SU-DHL-6 (cell line): ENCODE results near the gene TTYH3.

Source experiments
- CTCF ChIP-seq: fragments of 200-600 bp; sonication (generic); IDR thresholded peaks from one replicate; pipeline ENCODE4 v1.5.1; 2017; ENCODE audit warnings: antibody characterized with exemption, mild to moderate bottlenecking, low read length, moderate library complexity; ENCODE audit not compliant: insufficient read depth, poor library complexity, severe bottlenecking
- EZH2phosphoT487 ChIP-seq: fragments of 200-600 bp; sonication (generic), shearing (Covaris generic); conservative IDR thresholded peaks from 2 replicates; pipeline ENCODE4 v1.6.1; 2018; ENCODE audit warnings: mild to moderate bottlenecking, antibody characterized with exemption, low read length, moderate library complexity, mixed read lengths

GRCh38 chr7:2639181-2639681, 7.4 kb downstream of the TTYH3 start:
- no peak for TF ChIP-seq CTCF
- no peak for TF ChIP-seq EZH2phosphoT487
